Right forelimb (tissue), 1 donor: ENCODE measurements around the gene ADTRP.

ENCODE experiments used
- DNase-seq: peaks from one replicate; pipeline ENCODE4 v3.0.0-alpha.2; 2018

The ADTRP gene

GRCh38 chr6:11754625-11755271 is 23.9 kb downstream of the ADTRP start:
- no peak for DNase-seq

GRCh38 chr6:11753798-11754197 is 24.8 kb downstream of the ADTRP start:
- no peak for DNase-seq

- DNase-seq = no peak
These were observed 26.2 kb downstream of the ADTRP start for GRCh38 chr6:11752360-11752759.

- DNase-seq = no peak
These were observed 27.9 kb downstream of the ADTRP start for GRCh38 chr6:11750682-11751081.

GRCh38 chr6:11748591-11749210 is 29.9 kb downstream of the ADTRP start:
- no peak for DNase-seq

GRCh38 chr6:11747021-11747420 is 31.6 kb downstream of the ADTRP start:
- no peak for DNase-seq

- no peak for DNase-seq
These were observed 33.9 kb downstream of the ADTRP start for GRCh38 chr6:11744753-11745152.

- no peak for DNase-seq
These were observed 34.5 kb downstream of the ADTRP start for GRCh38 chr6:11744101-11744500.

GRCh38 chr6:11740875-11741274 is 37.7 kb downstream of the ADTRP start:
- no peak for DNase-seq

- no peak for DNase-seq
These were observed 39.8 kb downstream of the ADTRP start for GRCh38 chr6:11738661-11739375.

GRCh38 chr6:11738234-11738633 is 40.4 kb downstream of the ADTRP start:
- no peak for DNase-seq

GRCh38 chr6:11736601-11737000 is 42.0 kb downstream of the ADTRP start:
- DNase-seq = no peak

GRCh38 chr6:11734861-11735613 is 43.6 kb downstream of the ADTRP start:
- no peak for DNase-seq

- DNase-seq = peak; percentile 62
These were observed 46.5 kb downstream of the ADTRP start for GRCh38 chr6:11732036-11732631.

- no peak for DNase-seq
These were observed 47.2 kb downstream of the ADTRP start for GRCh38 chr6:11731423-11731822.

GRCh38 chr6:11730641-11731040 is 48.0 kb downstream of the ADTRP start:
- no peak for DNase-seq

GRCh38 chr6:11729076-11729475 is 49.5 kb downstream of the ADTRP start:
- no peak for DNase-seq

GRCh38 chr6:11727998-11728961 is 50.3 kb downstream of the ADTRP start:
- no peak for DNase-seq

GRCh38 chr6:11727346-11727997 is 51.1 kb downstream of the ADTRP start:
- no peak for DNase-seq

- no peak for DNase-seq
These were observed 54.3 kb downstream of the ADTRP start for GRCh38 chr6:11724286-11724685.
